ENCODE results near the gene NSMCE4A. TPM values are rescaled to one million over a fixed set of nuclear protein-coding genes. Genes with fewer than 3 reads are reported as not detected.

NSMCE4A gene
- total RNA-seq, 4 donors from 2014 or later, result 52.7 to 168 (median 66.4) TPM

- DNase-seq (ENCODE audit: low spot score in 2 of 2), result no peak
- no peaks in the 10 kb centered on the region for H3K27me3 ChIP-seq
- no peak overlapping the region for H3K27ac ChIP-seq
- no peak overlapping the region for H3K4me3 ChIP-seq
- WGBS, result 83% methylated on average over 7 of the region's 7 CpGs
- no peak for TF ChIP-seq POLR2A (IDR thresholded peaks at IDR 0.05)
- no peak for TF ChIP-seq EP300 (IDR thresholded peaks at IDR 0.05)
- TF ChIP-seq CTCF (IDR thresholded peaks at IDR 0.05), result no peak
- no peak for TF ChIP-seq POLR2AphosphoS5 (IDR thresholded peaks at IDR 0.05)
- H3K9me3 ChIP-seq, result no peaks in the 10 kb centered on the region
- peaks cover 29% of the 10 kb centered on the region for H3K36me3 ChIP-seq
- no peaks in the 10 kb centered on the region for H3K4me1 ChIP-seq
Measured at GRCh38 chr10:121956111-121957061, 18.6 kb downstream of the NSMCE4A start.

- no peaks in the 10 kb centered on the region for H3K4me1 ChIP-seq
- H3K4me3 ChIP-seq, result no peak overlapping the region
- 75% methylated on average over 2 of the region's 5 CpGs for WGBS
- H3K27me3 ChIP-seq, result no peaks in the 10 kb centered on the region
- H3K9me3 ChIP-seq, result no peaks in the 10 kb centered on the region
- TF ChIP-seq POLR2AphosphoS5 (IDR thresholded peaks at IDR 0.05) (no peak), EP300 (IDR thresholded peaks at IDR 0.05) (no peak), CTCF (IDR thresholded peaks at IDR 0.05) (no peak), POLR2A (IDR thresholded peaks at IDR 0.05) (no peak)
- peaks cover 7% of the 10 kb centered on the region for H3K36me3 ChIP-seq
- H3K27ac ChIP-seq, result no peak overlapping the region
- no peak for DNase-seq (ENCODE audit: low spot score in 2 of 2)
Measured at GRCh38 chr10:121952226-121952625, 22.8 kb downstream of the NSMCE4A start.

- no peak overlapping the region for H3K4me3 ChIP-seq
- no peaks in the 10 kb centered on the region for H3K36me3 ChIP-seq
- TF ChIP-seq CTCF (IDR thresholded peaks at IDR 0.05) (no peak), POLR2AphosphoS5 (IDR thresholded peaks at IDR 0.05) (no peak), POLR2A (IDR thresholded peaks at IDR 0.05) (no peak), EP300 (IDR thresholded peaks at IDR 0.05) (no peak)
- 92% methylated on average over 3 of the region's 3 CpGs for WGBS
- H3K27ac ChIP-seq, result no peak overlapping the region
- H3K4me1 ChIP-seq, result no peaks in the 10 kb centered on the region
- no peaks in the 10 kb centered on the region for H3K27me3 ChIP-seq
- H3K9me3 ChIP-seq, result no peaks in the 10 kb centered on the region
- DNase-seq (ENCODE audit: low spot score in 2 of 2), result no peak
Measured at GRCh38 chr10:121949451-121949850, 25.6 kb downstream of the NSMCE4A start.

GRCh38 chr10:121949049-121949448, 26.0 kb downstream of the NSMCE4A start:
- TF ChIP-seq POLR2AphosphoS5 (IDR thresholded peaks at IDR 0.05), result no peak
- no peak for TF ChIP-seq POLR2A (IDR thresholded peaks at IDR 0.05)
- no peak for TF ChIP-seq CTCF (IDR thresholded peaks at IDR 0.05)
- TF ChIP-seq EP300 (IDR thresholded peaks at IDR 0.05), result no peak
- no peak overlapping the region for H3K4me3 ChIP-seq
- WGBS, result 58% methylated on average over 2 of the region's 2 CpGs
- no peaks in the 10 kb centered on the region for H3K4me1 ChIP-seq
- no peaks in the 10 kb centered on the region for H3K36me3 ChIP-seq
- no peaks in the 10 kb centered on the region for H3K9me3 ChIP-seq
- no peak overlapping the region for H3K27ac ChIP-seq
- DNase-seq (ENCODE audit: low spot score in 2 of 2), result no peak
- no peaks in the 10 kb centered on the region for H3K27me3 ChIP-seq
